ENCODE results near the gene SIGLEC1.
A peak's percentile ranks its signal among the peaks of the same experiment; 100 is the strongest.

Gene SIGLEC1

GRCh38 chr20:3732327-3733118 is 20.1 kb upstream of the SIGLEC1 start, which contains the start of gene HSPA12B:
HSPA12B (plus strand) TSS chr20:3732685; CDS start chr20:3738675, 5,990 bp downstream.
- H3K27ac Mint-ChIP-seq, result peak within 1 kb of the TSS; percentile 43 to 79 (median 62)
- peaks cover 14% of the 10 kb centered on the region for H3K27me3 Mint-ChIP-seq (ENCODE audit: low read depth)
- TF ChIP-seq CTCF (IDR thresholded peaks at IDR 0.05; ENCODE audit: unreplicated experiment in 3 of 3), result no peak
- H3K9me3 Mint-ChIP-seq, result no peaks in the 10 kb centered on the region
- peak within 1 kb of the TSS; percentile 77 to 81 (median 79) for H3K4me3 Mint-ChIP-seq
- H3K4me1 Mint-ChIP-seq, result peaks cover 40% of the 10 kb centered on the region
- peaks cover 3% of the 10 kb centered on the region for H3K36me3 Mint-ChIP-seq (ENCODE audit: low read depth)

- H3K9me3 Mint-ChIP-seq, result no peaks in the 10 kb centered on the region
- H3K4me3 Mint-ChIP-seq, result peak overlapping the region in 2 of 3 experiments; percentile 57 to 60
- H3K36me3 Mint-ChIP-seq (ENCODE audit: low read depth), result peaks cover 3% of the 10 kb centered on the region
- peak overlapping the region; percentile 43 to 79 (median 62) for H3K27ac Mint-ChIP-seq
- TF ChIP-seq CTCF (IDR thresholded peaks at IDR 0.05; ENCODE audit: unreplicated experiment in 3 of 3), result no peak
- peaks cover 14% of the 10 kb centered on the region for H3K27me3 Mint-ChIP-seq (ENCODE audit: low read depth)
- peaks cover 41% of the 10 kb centered on the region for H3K4me1 Mint-ChIP-seq
Measured at GRCh38 chr20:3731944-3732326, 19.5 kb upstream of the SIGLEC1 start.

GRCh38 chr20:3730803-3731672 is 18.6 kb upstream of the SIGLEC1 start:
- H3K27ac Mint-ChIP-seq, result peak overlapping the region; percentile 43 to 79 (median 62)
- peaks cover 42% of the 10 kb centered on the region for H3K4me1 Mint-ChIP-seq
- H3K27me3 Mint-ChIP-seq (ENCODE audit: low read depth), result peaks cover 11% of the 10 kb centered on the region
- H3K4me3 Mint-ChIP-seq, result peak overlapping the region; percentile 66 to 73 (median 68)
- no peaks in the 10 kb centered on the region for H3K9me3 Mint-ChIP-seq
- no peak for TF ChIP-seq CTCF (IDR thresholded peaks at IDR 0.05; ENCODE audit: unreplicated experiment in 3 of 3)
- no peaks in the 10 kb centered on the region for H3K36me3 Mint-ChIP-seq (ENCODE audit: low read depth)

GRCh38 chr20:3729811-3730540 is 17.6 kb upstream of the SIGLEC1 start:
- Mint-ChIP-seq H3K36me3 (ENCODE audit: low read depth) (no peaks in the 10 kb centered on the region), H3K27me3 (ENCODE audit: low read depth) (peaks cover 11% of the 10 kb centered on the region), H3K4me1 (peaks cover 39% of the 10 kb centered on the region), H3K4me3 (peak overlapping the region in 1 of 3 experiments; percentile 11), H3K9me3 (no peaks in the 10 kb centered on the region), H3K27ac (peak overlapping the region; percentile 1 to 65 (median 28))
- no peak for TF ChIP-seq CTCF (IDR thresholded peaks at IDR 0.05; ENCODE audit: unreplicated experiment in 3 of 3)

GRCh38 chr20:3729378-3729777 is 17.0 kb upstream of the SIGLEC1 start:
- TF ChIP-seq CTCF (IDR thresholded peaks at IDR 0.05; ENCODE audit: unreplicated experiment in 3 of 3), result no peak
- H3K9me3 Mint-ChIP-seq, result no peaks in the 10 kb centered on the region
- H3K27ac Mint-ChIP-seq, result peak overlapping the region in 1 of 3 experiments; percentile 28

More at GRCh38 chr20:3729378-3729777, 17.0 kb upstream of the SIGLEC1 start:
- Mint-ChIP-seq H3K27me3 (ENCODE audit: low read depth) (peaks cover 11% of the 10 kb centered on the region), H3K4me1 (peaks cover 34% of the 10 kb centered on the region), H3K36me3 (ENCODE audit: low read depth) (no peaks in the 10 kb centered on the region), H3K4me3 (no peak overlapping the region)
